Myocyte (in vitro differentiated cells): Measurements from ENCODE around the gene DGKB. TPM values are rescaled to one million over a fixed set of nuclear protein-coding genes. Genes with fewer than 3 reads are reported as not detected.

ENCODE experiments used
- DNase-seq: peaks from one replicate; pipeline ENCODE4 v3.0.0-alpha.2; 2012; ENCODE audit warnings: low read depth
- total RNA-seq: library from RNA; depleted of rRNA; stranded (reverse); fragments of >200 nt; gene quantifications from 2 replicates; pipeline ENCODE4 v1.2.3, GENCODE V29; 2014

DGKB gene
- total RNA-seq, 1 donor from 2014 or later, result 3.7 TPM

- DNase-seq, result peak; percentile 71
Observed at GRCh38 chr7:14398526-14398925, 504.0 kb downstream of the DGKB start.

GRCh38 chr7:14395860-14396259 lies 506.7 kb downstream of the DGKB start:
- no peak for DNase-seq

GRCh38 chr7:14394786-14395185 lies 507.8 kb downstream of the DGKB start:
- no peak for DNase-seq

- DNase-seq, result no peak
Observed at GRCh38 chr7:14389595-14389994, 513.0 kb downstream of the DGKB start.

- DNase-seq, result no peak
Observed at GRCh38 chr7:14389181-14389591, 513.4 kb downstream of the DGKB start.

- no peak for DNase-seq
Observed at GRCh38 chr7:14385074-14385473, 517.5 kb downstream of the DGKB start.

GRCh38 chr7:14381936-14382335 lies 520.6 kb downstream of the DGKB start:
- DNase-seq, result peak; percentile 40

GRCh38 chr7:14381306-14381705 lies 521.2 kb downstream of the DGKB start:
- no peak for DNase-seq

- no peak for DNase-seq
Observed at GRCh38 chr7:14380881-14381280, 521.7 kb downstream of the DGKB start.

- peak; percentile 62 for DNase-seq
Observed at GRCh38 chr7:14377646-14378266, 524.8 kb downstream of the DGKB start.

- DNase-seq, result no peak
Observed at GRCh38 chr7:14376711-14377110, 525.8 kb downstream of the DGKB start.

GRCh38 chr7:14375998-14376397 lies 526.6 kb downstream of the DGKB start:
- DNase-seq, result no peak

GRCh38 chr7:14374336-14374735 lies 528.2 kb downstream of the DGKB start:
- DNase-seq, result no peak

GRCh38 chr7:14368285-14368684 lies 534.3 kb downstream of the DGKB start:
- no peak for DNase-seq

GRCh38 chr7:14351167-14351566 lies 551.4 kb downstream of the DGKB start:
- DNase-seq, result no peak

GRCh38 chr7:14341200-14341775 lies 561.3 kb downstream of the DGKB start:
- DNase-seq, result no peak

GRCh38 chr7:14340393-14341074 lies 562.0 kb downstream of the DGKB start:
- no peak for DNase-seq

- no peak for DNase-seq
Observed at GRCh38 chr7:14339861-14340260, 562.7 kb downstream of the DGKB start.

GRCh38 chr7:14336256-14336655 lies 566.3 kb downstream of the DGKB start:
- DNase-seq, result no peak

- DNase-seq, result no peak
Observed at GRCh38 chr7:14332155-14332554, 570.4 kb downstream of the DGKB start.

- no peak for DNase-seq
Observed at GRCh38 chr7:14324767-14325166, 577.8 kb downstream of the DGKB start.

GRCh38 chr7:14322724-14323123 lies 579.8 kb downstream of the DGKB start:
- no peak for DNase-seq

GRCh38 chr7:14321947-14322346 lies 580.6 kb downstream of the DGKB start:
- DNase-seq, result peak; percentile 51
